ENCODE results near the gene HEATR1. TPM values are rescaled to one million over a fixed set of nuclear protein-coding genes. Genes with fewer than 3 reads are reported as not detected.
A peak's percentile ranks its signal among the peaks of the same experiment; 100 is the strongest.

The HEATR1 gene
- total RNA-seq, 6 experiments from 2014 or later = 34.5 to 43.6 (median 39.2) TPM

- Mint-ChIP-seq H3K36me3 (ENCODE audit: low read depth) (no peaks in the 10 kb centered on the region; the same call in 1 of the 2 replicates), H3K9me3 (no peaks in the 10 kb centered on the region), H3K27ac (peak overlapping the region; percentile 93), H3K27me3 (ENCODE audit: insufficient read depth) (peaks cover 5% of the 10 kb centered on the region), H3K4me1 (ENCODE audit: low read depth) (peaks cover 26% of the 10 kb centered on the region), H3K4me3 (peak overlapping the region; percentile 99)
- no peak for DNase-seq
- TF ChIP-seq CTCF (IDR thresholded peaks at IDR 0.05) = no peak
These were observed 81.2 kb downstream of the HEATR1 start for GRCh38 chr1:236522937-236523703.

GRCh38 chr1:236520445-236521005 lies 83.8 kb downstream of the HEATR1 start:
- no peak overlapping the region for H3K4me3 Mint-ChIP-seq
- no peaks in the 10 kb centered on the region for H3K36me3 Mint-ChIP-seq (ENCODE audit: low read depth)
- H3K4me1 Mint-ChIP-seq (ENCODE audit: low read depth) = peaks cover 42% of the 10 kb centered on the region
- peaks cover 12% of the 10 kb centered on the region for H3K27me3 Mint-ChIP-seq (ENCODE audit: insufficient read depth)
- no peak overlapping the region for H3K27ac Mint-ChIP-seq
- H3K9me3 Mint-ChIP-seq = no peaks in the 10 kb centered on the region
- DNase-seq = no peak
- no peak for TF ChIP-seq CTCF (IDR thresholded peaks at IDR 0.05)

GRCh38 chr1:236518322-236518721 lies 86.0 kb downstream of the HEATR1 start:
- no peak for TF ChIP-seq CTCF (IDR thresholded peaks at IDR 0.05)
- no peaks in the 10 kb centered on the region for H3K36me3 Mint-ChIP-seq (ENCODE audit: low read depth)
- no peak for DNase-seq
- H3K4me1 Mint-ChIP-seq (ENCODE audit: low read depth) = peaks cover 32% of the 10 kb centered on the region
- H3K27me3 Mint-ChIP-seq (ENCODE audit: insufficient read depth) = peaks cover 10% of the 10 kb centered on the region
- no peak overlapping the region for H3K27ac Mint-ChIP-seq
- H3K4me3 Mint-ChIP-seq = no peak overlapping the region
- no peaks in the 10 kb centered on the region for H3K9me3 Mint-ChIP-seq

GRCh38 chr1:236516929-236517704 lies 87.2 kb downstream of the HEATR1 start:
- peaks cover 10% of the 10 kb centered on the region for H3K27me3 Mint-ChIP-seq (ENCODE audit: insufficient read depth)
- H3K4me3 Mint-ChIP-seq = peak overlapping the region; percentile 72
- peak; percentile 63 for DNase-seq
- H3K27ac Mint-ChIP-seq = no peak overlapping the region
- no peaks in the 10 kb centered on the region for H3K9me3 Mint-ChIP-seq
- no peaks in the 10 kb centered on the region for H3K36me3 Mint-ChIP-seq (ENCODE audit: low read depth)
- TF ChIP-seq CTCF (IDR thresholded peaks at IDR 0.05) = no peak
- H3K4me1 Mint-ChIP-seq (ENCODE audit: low read depth) = peaks cover 22% of the 10 kb centered on the region

- Mint-ChIP-seq H3K36me3 (ENCODE audit: low read depth) (no peaks in the 10 kb centered on the region), H3K4me3 (no peak overlapping the region), H3K9me3 (no peaks in the 10 kb centered on the region), H3K27me3 (ENCODE audit: insufficient read depth) (peaks cover 7% of the 10 kb centered on the region), H3K27ac (no peak overlapping the region), H3K4me1 (ENCODE audit: low read depth) (peaks cover 22% of the 10 kb centered on the region)
- no peak for TF ChIP-seq CTCF (IDR thresholded peaks at IDR 0.05)
- DNase-seq = no peak
These were observed 88.8 kb downstream of the HEATR1 start for GRCh38 chr1:236515443-236515958.
